SK-N-SH treated with all-trans-retinoic acid at 6 μM for 48 hours (cell line): ENCODE results near the gene ATP2A2.

Experiments used
- ATAC-seq: fragments of 200-7000 bp; cut with Tn5 transposase; 3 replicates; pipeline ENCODE4 v1.9.1; 2020; ENCODE audit warnings: mild to moderate bottlenecking, moderate library complexity
- ARNTL ChIP-seq: fragments of 450-650 bp; formaldehyde crosslinking; IDR thresholded peaks from 2 replicates; pipeline ENCODE4 v1.5.0; 2020; ENCODE audit warnings: low read depth, mild to moderate bottlenecking, moderate library complexity, borderline replicate concordance
- BACH2 ChIP-seq: fragments of 250-450 bp; sonication (Bioruptor Pico); IDR thresholded peaks from 2 replicates; pipeline ENCODE4 v1.9.0; 2021; ENCODE audit warnings: mild to moderate bottlenecking, borderline replicate concordance
- CREB5 ChIP-seq: fragments of 250-450 bp; sonication (Bioruptor Pico); IDR thresholded peaks from 2 replicates; pipeline ENCODE4 v1.5.1; 2020; ENCODE audit warnings: low read depth, mild to moderate bottlenecking, moderate library complexity
- CSDC2 ChIP-seq: fragments of 250-450 bp; sonication (Bioruptor Pico); IDR thresholded peaks from 2 replicates; pipeline ENCODE4 v1.5.0; 2020; ENCODE audit warnings: mild to moderate bottlenecking, moderate library complexity
- ESRRG ChIP-seq: fragments of 250-450 bp; sonication (Bioruptor Pico); IDR thresholded peaks from 2 replicates; pipeline ENCODE4 v1.6.1; 2021; ENCODE audit warnings: mild to moderate bottlenecking
- GLIS3 ChIP-seq: fragments of 250-450 bp; sonication (Bioruptor Pico); IDR thresholded peaks from 2 replicates; pipeline ENCODE4 v1.5.0; 2020; ENCODE audit warnings: mild to moderate bottlenecking, moderate library complexity
- ISL1 ChIP-seq: fragments of 250-450 bp; sonication (Bioruptor Pico); IDR thresholded peaks from 2 replicates; pipeline ENCODE4 v2.1.2; 2022; ENCODE audit warnings: mild to moderate bottlenecking, moderate library complexity
- OSR1 ChIP-seq: fragments of 250-450 bp; sonication (Bioruptor Pico); IDR thresholded peaks from 2 replicates; pipeline ENCODE4 v1.8.0; 2022; ENCODE audit warnings: moderate library complexity, mild to moderate bottlenecking, inconsistent platforms
- PPARA ChIP-seq: fragments of 250-450 bp; sonication (Bioruptor Pico); IDR thresholded peaks from 2 replicates; pipeline ENCODE4 v1.5.0; 2020; ENCODE audit warnings: mild to moderate bottlenecking, borderline replicate concordance
- RARB ChIP-seq: fragments of 250-450 bp; sonication (Bioruptor Pico); IDR thresholded peaks from 2 replicates; pipeline ENCODE4 v1.8.0; 2021; ENCODE audit warnings: mild to moderate bottlenecking, moderate library complexity
- SNAI2 ChIP-seq: fragments of 250-450 bp; sonication (Bioruptor Pico); IDR thresholded peaks from 2 replicates; pipeline ENCODE4 v1.5.0; 2020; ENCODE audit warnings: mild to moderate bottlenecking, moderate library complexity
- TCF4 ChIP-seq: fragments of 250-450 bp; sonication (Bioruptor Pico); IDR thresholded peaks from 2 replicates; pipeline ENCODE4 v1.8.0; 2021; ENCODE audit warnings: mild to moderate bottlenecking, moderate library complexity, borderline replicate concordance
- TOX ChIP-seq: fragments of 250-450 bp; sonication (Bioruptor Pico); IDR thresholded peaks from 2 replicates; pipeline ENCODE4 v1.8.0; 2021; ENCODE audit warnings: mild to moderate bottlenecking, moderate library complexity, borderline replicate concordance
- ZC3H10 ChIP-seq: fragments of 250-450 bp; sonication (Bioruptor Pico); IDR thresholded peaks from 2 replicates; pipeline ENCODE4 v1.5.1; 2021; ENCODE audit warnings: mild to moderate bottlenecking, moderate library complexity
- ZFP30 ChIP-seq: fragments of 450-650 bp; formaldehyde crosslinking; IDR thresholded peaks from 2 replicates; pipeline ENCODE4 v1.5.0; 2022; ENCODE audit warnings: mild to moderate bottlenecking, moderate library complexity
- ZNF565 ChIP-seq: fragments of 450-650 bp; formaldehyde crosslinking; conservative IDR thresholded peaks from 2 replicates; pipeline ENCODE4 v1.5.0; 2020; ENCODE audit warnings: low read depth, mild to moderate bottlenecking, moderate library complexity
- ZNF70 ChIP-seq: fragments of 450-650 bp; formaldehyde crosslinking; IDR thresholded peaks from 2 replicates; pipeline ENCODE4 v1.5.0; 2020; ENCODE audit warnings: mild to moderate bottlenecking, moderate library complexity
- ZNF8 ChIP-seq: fragments of 450-650 bp; formaldehyde crosslinking; IDR thresholded peaks from 2 replicates; pipeline ENCODE4 v1.5.0; 2020; ENCODE audit warnings: mild to moderate bottlenecking, moderate library complexity
- TF ChIP-seq, protein P1 (sequence below): fragments of 250-450 bp; sonication (Bioruptor Pico); IDR thresholded peaks from 2 replicates; pipeline ENCODE4 v1.8.0; 2020; ENCODE audit warnings: mild to moderate bottlenecking, moderate library complexity, borderline replicate concordance
- TF ChIP-seq, protein P2 (sequence below): fragments of 250-450 bp; sonication (Bioruptor Pico); IDR thresholded peaks from 2 replicates; pipeline ENCODE4 v1.5.1; 2021; ENCODE audit warnings: mild to moderate bottlenecking, moderate library complexity
- TF ChIP-seq, protein P3 (sequence below): fragments of 250-450 bp; sonication (Bioruptor Pico); IDR thresholded peaks from 2 replicates; pipeline ENCODE4 v1.5.0; 2020; ENCODE audit warnings: mild to moderate bottlenecking, moderate library complexity

Gene ATP2A2

GRCh38 chr12:110345963-110346362 is 64.9 kb downstream of the ATP2A2 start:
- TF ChIP-seq BACH2 (CRISPR knock-in tag) (no peak), TOX (CRISPR knock-in tag) (no peak), CREB5 (CRISPR knock-in tag) (no peak), OSR1 (CRISPR knock-in tag) (no peak), TCF4 (CRISPR knock-in tag) (no peak), CSDC2 (CRISPR knock-in tag) (no peak), PPARA (CRISPR knock-in tag) (no peak), ARNTL (CRISPR knock-in tag) (no peak), ZNF70 (CRISPR knock-in tag) (no peak), ESRRG (no peak), ZNF8 (CRISPR knock-in tag) (no peak), ZC3H10 (CRISPR knock-in tag) (no peak), SNAI2 (CRISPR knock-in tag) (no peak), RARB (CRISPR knock-in tag) (no peak)
- TF ChIP-seq, protein P1, sequence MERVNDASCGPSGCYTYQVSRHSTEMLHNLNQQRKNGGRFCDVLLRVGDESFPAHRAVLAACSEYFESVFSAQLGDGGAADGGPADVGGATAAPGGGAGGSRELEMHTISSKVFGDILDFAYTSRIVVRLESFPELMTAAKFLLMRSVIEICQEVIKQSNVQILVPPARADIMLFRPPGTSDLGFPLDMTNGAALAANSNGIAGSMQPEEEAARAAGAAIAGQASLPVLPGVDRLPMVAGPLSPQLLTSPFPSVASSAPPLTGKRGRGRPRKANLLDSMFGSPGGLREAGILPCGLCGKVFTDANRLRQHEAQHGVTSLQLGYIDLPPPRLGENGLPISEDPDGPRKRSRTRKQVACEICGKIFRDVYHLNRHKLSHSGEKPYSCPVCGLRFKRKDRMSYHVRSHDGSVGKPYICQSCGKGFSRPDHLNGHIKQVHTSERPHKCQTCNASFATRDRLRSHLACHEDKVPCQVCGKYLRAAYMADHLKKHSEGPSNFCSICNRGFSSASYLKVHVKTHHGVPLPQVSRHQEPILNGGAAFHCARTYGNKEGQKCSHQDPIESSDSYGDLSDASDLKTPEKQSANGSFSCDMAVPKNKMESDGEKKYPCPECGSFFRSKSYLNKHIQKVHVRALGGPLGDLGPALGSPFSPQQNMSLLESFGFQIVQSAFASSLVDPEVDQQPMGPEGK (CRISPR knock-in tag), result no peak
- TF ChIP-seq, all 23 proteins: peak for 0
- ATAC-seq, result no peak

GRCh38 chr12:110347767-110348166 is 66.7 kb downstream of the ATP2A2 start:
- no peak for ATAC-seq
- no peak for TF ChIP-seq ARNTL (CRISPR knock-in tag)
- no peak for TF ChIP-seq CSDC2 (CRISPR knock-in tag)
- no peak for TF ChIP-seq GLIS3 (CRISPR knock-in tag)
- TF ChIP-seq ISL1 (CRISPR knock-in tag), result no peak
- no peak for TF ChIP-seq ZC3H10 (CRISPR knock-in tag)
- no peak for TF ChIP-seq TCF4 (CRISPR knock-in tag)
- no peak for TF ChIP-seq ZNF8 (CRISPR knock-in tag)
- no peak for TF ChIP-seq ZNF565 (CRISPR knock-in tag)
- TF ChIP-seq, protein P2, sequence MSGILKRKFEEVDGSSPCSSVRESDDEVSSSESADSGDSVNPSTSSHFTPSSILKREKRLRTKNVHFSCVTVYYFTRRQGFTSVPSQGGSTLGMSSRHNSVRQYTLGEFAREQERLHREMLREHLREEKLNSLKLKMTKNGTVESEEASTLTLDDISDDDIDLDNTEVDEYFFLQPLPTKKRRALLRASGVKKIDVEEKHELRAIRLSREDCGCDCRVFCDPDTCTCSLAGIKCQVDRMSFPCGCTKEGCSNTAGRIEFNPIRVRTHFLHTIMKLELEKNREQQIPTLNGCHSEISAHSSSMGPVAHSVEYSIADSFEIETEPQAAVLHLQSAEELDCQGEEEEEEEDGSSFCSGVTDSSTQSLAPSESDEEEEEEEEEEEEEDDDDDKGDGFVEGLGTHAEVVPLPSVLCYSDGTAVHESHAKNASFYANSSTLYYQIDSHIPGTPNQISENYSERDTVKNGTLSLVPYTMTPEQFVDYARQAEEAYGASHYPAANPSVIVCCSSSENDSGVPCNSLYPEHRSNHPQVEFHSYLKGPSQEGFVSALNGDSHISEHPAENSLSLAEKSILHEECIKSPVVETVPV (CRISPR knock-in tag), result no peak
- TF ChIP-seq OSR1 (CRISPR knock-in tag), result no peak
- TF ChIP-seq SNAI2 (CRISPR knock-in tag), result no peak
- TF ChIP-seq CREB5 (CRISPR knock-in tag), result no peak
- no peak for TF ChIP-seq BACH2 (CRISPR knock-in tag)
- TF ChIP-seq ZFP30 (CRISPR knock-in tag), result no peak
- no peak for TF ChIP-seq ZNF70 (CRISPR knock-in tag)
- TF ChIP-seq ESRRG, result no peak
- no peak for TF ChIP-seq TOX (CRISPR knock-in tag)
- TF ChIP-seq, protein P3, sequence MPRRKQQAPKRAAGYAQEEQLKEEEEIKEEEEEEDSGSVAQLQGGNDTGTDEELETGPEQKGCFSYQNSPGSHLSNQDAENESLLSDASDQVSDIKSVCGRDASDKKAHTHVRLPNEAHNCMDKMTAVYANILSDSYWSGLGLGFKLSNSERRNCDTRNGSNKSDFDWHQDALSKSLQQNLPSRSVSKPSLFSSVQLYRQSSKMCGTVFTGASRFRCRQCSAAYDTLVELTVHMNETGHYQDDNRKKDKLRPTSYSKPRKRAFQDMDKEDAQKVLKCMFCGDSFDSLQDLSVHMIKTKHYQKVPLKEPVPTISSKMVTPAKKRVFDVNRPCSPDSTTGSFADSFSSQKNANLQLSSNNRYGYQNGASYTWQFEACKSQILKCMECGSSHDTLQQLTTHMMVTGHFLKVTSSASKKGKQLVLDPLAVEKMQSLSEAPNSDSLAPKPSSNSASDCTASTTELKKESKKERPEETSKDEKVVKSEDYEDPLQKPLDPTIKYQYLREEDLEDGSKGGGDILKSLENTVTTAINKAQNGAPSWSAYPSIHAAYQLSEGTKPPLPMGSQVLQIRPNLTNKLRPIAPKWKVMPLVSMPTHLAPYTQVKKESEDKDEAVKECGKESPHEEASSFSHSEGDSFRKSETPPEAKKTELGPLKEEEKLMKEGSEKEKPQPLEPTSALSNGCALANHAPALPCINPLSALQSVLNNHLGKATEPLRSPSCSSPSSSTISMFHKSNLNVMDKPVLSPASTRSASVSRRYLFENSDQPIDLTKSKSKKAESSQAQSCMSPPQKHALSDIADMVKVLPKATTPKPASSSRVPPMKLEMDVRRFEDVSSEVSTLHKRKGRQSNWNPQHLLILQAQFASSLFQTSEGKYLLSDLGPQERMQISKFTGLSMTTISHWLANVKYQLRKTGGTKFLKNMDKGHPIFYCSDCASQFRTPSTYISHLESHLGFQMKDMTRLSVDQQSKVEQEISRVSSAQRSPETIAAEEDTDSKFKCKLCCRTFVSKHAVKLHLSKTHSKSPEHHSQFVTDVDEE, result no peak
